ENCODE measurements around the gene ATP8B3.
"Not testable (repeated sequence)": the region's sequence is repeated elsewhere in the genome, so short reads cannot be mapped to it uniquely, and the experiment has no call there.

ATP8B3 gene

GRCh38 chr19:1769645-1769985 lies 42.5 kb downstream of the ATP8B3 start:
- no peak for DNase-seq (ENCODE audit: low read depth, low spot score)

- no peak for DNase-seq (ENCODE audit: low read depth, low spot score)
These were observed 43.0 kb downstream of the ATP8B3 start for GRCh38 chr19:1768918-1769644.

GRCh38 chr19:1768248-1768647 lies 43.8 kb downstream of the ATP8B3 start:
- DNase-seq (ENCODE audit: low read depth, low spot score): no peak

GRCh38 chr19:1767464-1767933 lies 44.6 kb downstream of the ATP8B3 start:
- no peak for DNase-seq (ENCODE audit: low read depth, low spot score)

- no peak for DNase-seq (ENCODE audit: low read depth, low spot score)
These were observed 45.2 kb downstream of the ATP8B3 start for GRCh38 chr19:1766800-1767352.

- DNase-seq (ENCODE audit: low read depth, low spot score): no peak
These were observed 45.9 kb downstream of the ATP8B3 start for GRCh38 chr19:1765904-1766799.

- no peak for DNase-seq (ENCODE audit: low read depth, low spot score)
These were observed 46.7 kb downstream of the ATP8B3 start for GRCh38 chr19:1765232-1765903.

GRCh38 chr19:1764729-1765128 lies 47.3 kb downstream of the ATP8B3 start:
- no peak for DNase-seq (ENCODE audit: low read depth, low spot score)

GRCh38 chr19:1763648-1764639 lies 48.1 kb downstream of the ATP8B3 start:
- no peak for DNase-seq (ENCODE audit: low read depth, low spot score)

- DNase-seq (ENCODE audit: low read depth, low spot score): no peak
These were observed 49.6 kb downstream of the ATP8B3 start for GRCh38 chr19:1762243-1763117.

- no peak for DNase-seq (ENCODE audit: low read depth, low spot score)
These were observed 50.4 kb downstream of the ATP8B3 start for GRCh38 chr19:1761528-1762242.

GRCh38 chr19:1760786-1761527 lies 51.1 kb downstream of the ATP8B3 start:
- DNase-seq (ENCODE audit: low read depth, low spot score): not testable (repeated sequence)

- no peak for DNase-seq (ENCODE audit: low read depth, low spot score)
These were observed 52.1 kb downstream of the ATP8B3 start for GRCh38 chr19:1760020-1760419.

GRCh38 chr19:1758959-1759903 lies 52.8 kb downstream of the ATP8B3 start:
- no peak for DNase-seq (ENCODE audit: low read depth, low spot score)

GRCh38 chr19:1758231-1758577 lies 53.9 kb downstream of the ATP8B3 start:
- no peak for DNase-seq (ENCODE audit: low read depth, low spot score)

GRCh38 chr19:1757468-1758230 lies 54.4 kb downstream of the ATP8B3 start:
- DNase-seq (ENCODE audit: low read depth, low spot score): no peak

Measured in iPS DF 19.7 (cell line).